HEK293 (cell line): ENCODE results near the gene ITPRID2.

Source experiments
- CTCF ChIA-PET: fragments of 350-600 bp; formaldehyde crosslinking; extraction: SDS; loops from one replicate; lab custom pipeline; 2021; ENCODE audit warnings: antibody characterized with exemption; lab: Yijun Ruan, JAX
- POLR2A ChIA-PET: fragments of 300-600 bp; formaldehyde crosslinking; extraction: SDS; loops from one replicate; lab custom pipeline; 2020; ENCODE audit warnings: antibody characterized with exemption, inconsistent platforms; lab: Yijun Ruan, JAX
- H3K27ac ChIP-seq: fragments of 200-500 bp; sonication (Bioruptor generic); 2 replicates; pipeline ENCODE4 v1.5.1; 2014; ENCODE audit warnings: low read depth, low read length, control low read depth, inconsistent platforms; ENCODE audit errors: extremely low read depth
- H3K36me3 ChIP-seq, 2 experiments: fragments of 200-500 bp in 1 of 2; sonication (Bioruptor generic) in 1 of 2; 1 replicate in 1 of 2; 2 replicates in 1 of 2; pipeline ENCODE4 v1.5.1; 2014 to 2017; ENCODE audit warnings: inconsistent platforms in 2 of 2, low read length in 2 of 2; ENCODE audit not compliant: control insufficient read depth in 2 of 2, insufficient read depth in 1 of 2
- H3K4me1 ChIP-seq: fragments of 200-500 bp; sonication (Bioruptor generic); 2 replicates; pipeline ENCODE4 v1.5.1; 2014; ENCODE audit warnings: mild to moderate bottlenecking, low read length, inconsistent platforms; ENCODE audit not compliant: control insufficient read depth, insufficient read depth
- H3K4me3 ChIP-seq: 2 replicates; pipeline ENCODE4 v1.5.1; 2011; ENCODE audit warnings: low read depth, mild to moderate bottlenecking, control low read depth, low read length, moderate library complexity
- H3K9me3 ChIP-seq: fragments of 200-500 bp; sonication (Bioruptor generic); 2 replicates; pipeline ENCODE4 v1.5.1; 2014; ENCODE audit warnings: low read depth, low read length, inconsistent platforms; ENCODE audit not compliant: control insufficient read depth, insufficient read depth
- BCL11A ChIP-seq: fragments of 450-650 bp; formaldehyde crosslinking; IDR thresholded peaks from 2 replicates; pipeline ENCODE4 v1.5.1; 2016; ENCODE audit warnings: low read depth, missing biosample characterization, missing genetic modification characterization
- WT1 ChIP-seq: fragments of 450-650 bp; formaldehyde crosslinking; IDR thresholded peaks from 2 replicates; pipeline ENCODE4 v1.5.1; 2016; ENCODE audit warnings: missing biosample characterization, missing genetic modification characterization
- ZBTB17 ChIP-seq: fragments of 450-650 bp; formaldehyde crosslinking; IDR thresholded peaks from 2 replicates; pipeline ENCODE4 v1.5.1; 2016; ENCODE audit warnings: missing biosample characterization, missing genetic modification characterization
- ZNF175 ChIP-seq: fragments of 450-650 bp; formaldehyde crosslinking; IDR thresholded peaks from 2 replicates; pipeline ENCODE4 v1.5.1; 2016; ENCODE audit warnings: missing biosample characterization, missing genetic modification characterization
- ZNF24 ChIP-seq: fragments of 450-650 bp; formaldehyde crosslinking; IDR thresholded peaks from 2 replicates; pipeline ENCODE4 v1.5.1; 2016; ENCODE audit warnings: missing biosample characterization, missing genetic modification characterization
- ZNF292 ChIP-seq: fragments of 450-650 bp; formaldehyde crosslinking; IDR thresholded peaks from 2 replicates; pipeline ENCODE4 v1.5.1; 2016; ENCODE audit warnings: low read depth, missing biosample characterization, missing genetic modification characterization, borderline replicate concordance
- ZNF335 ChIP-seq: fragments of 450-650 bp; formaldehyde crosslinking; conservative IDR thresholded peaks from 2 replicates; pipeline ENCODE4 v1.5.1; 2016; ENCODE audit warnings: missing biosample characterization, missing genetic modification characterization
- ZNF626 ChIP-seq: fragments of 450-650 bp; sonication (Bioruptor Pico); formaldehyde crosslinking; IDR thresholded peaks from 2 replicates; pipeline ENCODE4 v1.5.1; 2018; ENCODE audit warnings: missing biosample characterization, missing genetic modification characterization, inconsistent platforms
- ZNF670 ChIP-seq: fragments of 450-650 bp; formaldehyde crosslinking; IDR thresholded peaks from 2 replicates; pipeline ENCODE4 v1.5.1; 2016; ENCODE audit warnings: missing biosample characterization, missing genetic modification characterization, low read depth
- ZNF707 ChIP-seq: fragments of 450-650 bp; formaldehyde crosslinking; IDR thresholded peaks from 2 replicates; pipeline ENCODE4 v1.5.1; 2016; ENCODE audit warnings: missing biosample characterization, missing genetic modification characterization
- ZNF768 ChIP-seq: fragments of 450-650 bp; formaldehyde crosslinking; IDR thresholded peaks from 2 replicates; pipeline ENCODE4 v1.5.1; 2018; ENCODE audit warnings: missing biosample characterization, mild to moderate bottlenecking, missing genetic modification characterization
- TF ChIP-seq, protein P1 (sequence below): fragments of 450-650 bp; formaldehyde crosslinking; optimal IDR thresholded peaks from 2 replicates; pipeline ENCODE3; 2016; ENCODE audit warnings: missing biosample characterization, mild to moderate bottlenecking, missing genetic modification characterization
- TF ChIP-seq, protein P2 (sequence below): fragments of 450-650 bp; formaldehyde crosslinking; IDR thresholded peaks from 2 replicates; pipeline ENCODE4 v1.5.1; 2016; ENCODE audit warnings: missing biosample characterization, missing genetic modification characterization

Gene ITPRID2

DNA sequence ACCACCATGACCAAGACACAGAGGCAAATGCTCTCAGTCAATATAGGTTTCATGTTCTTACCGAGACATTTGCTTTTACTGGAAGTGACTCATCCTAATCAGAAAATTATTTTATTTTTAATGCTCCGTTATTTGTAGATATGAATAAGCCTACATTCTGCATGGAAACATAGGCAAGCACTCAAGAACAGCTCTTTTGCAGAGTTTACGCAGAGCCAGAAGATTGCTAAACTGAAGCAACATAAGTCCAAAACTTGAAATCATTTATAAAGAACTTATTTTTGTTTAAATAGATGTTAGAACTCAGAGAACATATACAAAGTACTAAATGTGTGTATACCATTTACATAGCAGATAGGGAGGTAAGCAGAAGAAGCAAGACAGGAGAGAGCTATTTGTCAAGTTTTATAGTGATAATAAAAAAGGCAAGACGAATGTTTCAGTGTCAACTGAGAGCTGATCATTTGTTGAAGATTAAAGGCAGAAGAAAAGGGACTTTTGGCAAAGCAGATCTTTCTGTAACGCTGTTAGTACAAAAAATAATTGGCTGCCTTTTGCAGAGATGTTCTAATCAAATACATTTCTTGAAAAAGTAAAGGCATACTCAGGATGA is 81.7 kb downstream of the ITPRID2 start:
- Histone ChIP-seq H3K4me3 (no peak overlapping the region), H3K27ac (no peak overlapping the region), H3K36me3 (no peaks in the 10 kb centered on the region), H3K4me1 (no peaks in the 10 kb centered on the region), H3K9me3 (no peaks in the 10 kb centered on the region)
- POLR2A ChIA-PET: no interaction called here
- CTCF ChIA-PET: interaction anchor here (0.5 to 0.7 kb wide), 2 partner anchors 19 kb away, joined by 3 read pairs; no protein-coding TSS in a partner anchor
- TF ChIP-seq ZNF24 (tag by site-specific recombination): no peak
- no peak for TF ChIP-seq ZNF335 (tag by site-specific recombination)
- TF ChIP-seq, protein P1, sequence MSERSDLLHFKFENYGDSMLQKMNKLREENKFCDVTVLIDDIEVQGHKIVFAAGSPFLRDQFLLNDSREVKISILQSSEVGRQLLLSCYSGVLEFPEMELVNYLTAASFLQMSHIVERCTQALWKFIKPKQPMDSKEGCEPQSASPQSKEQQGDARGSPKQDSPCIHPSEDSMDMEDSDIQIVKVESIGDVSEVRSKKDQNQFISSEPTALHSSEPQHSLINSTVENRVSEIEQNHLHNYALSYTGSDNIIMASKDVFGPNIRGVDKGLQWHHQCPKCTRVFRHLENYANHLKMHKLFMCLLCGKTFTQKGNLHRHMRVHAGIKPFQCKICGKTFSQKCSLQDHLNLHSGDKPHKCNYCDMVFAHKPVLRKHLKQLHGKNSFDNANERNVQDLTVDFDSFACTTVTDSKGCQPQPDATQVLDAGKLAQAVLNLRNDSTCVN (tag by site-specific recombination): no peak
- TF ChIP-seq BCL11A: no peak
- TF ChIP-seq WT1 (tag by site-specific recombination): no peak
- TF ChIP-seq ZNF707 (tag by site-specific recombination): no peak

DNA sequence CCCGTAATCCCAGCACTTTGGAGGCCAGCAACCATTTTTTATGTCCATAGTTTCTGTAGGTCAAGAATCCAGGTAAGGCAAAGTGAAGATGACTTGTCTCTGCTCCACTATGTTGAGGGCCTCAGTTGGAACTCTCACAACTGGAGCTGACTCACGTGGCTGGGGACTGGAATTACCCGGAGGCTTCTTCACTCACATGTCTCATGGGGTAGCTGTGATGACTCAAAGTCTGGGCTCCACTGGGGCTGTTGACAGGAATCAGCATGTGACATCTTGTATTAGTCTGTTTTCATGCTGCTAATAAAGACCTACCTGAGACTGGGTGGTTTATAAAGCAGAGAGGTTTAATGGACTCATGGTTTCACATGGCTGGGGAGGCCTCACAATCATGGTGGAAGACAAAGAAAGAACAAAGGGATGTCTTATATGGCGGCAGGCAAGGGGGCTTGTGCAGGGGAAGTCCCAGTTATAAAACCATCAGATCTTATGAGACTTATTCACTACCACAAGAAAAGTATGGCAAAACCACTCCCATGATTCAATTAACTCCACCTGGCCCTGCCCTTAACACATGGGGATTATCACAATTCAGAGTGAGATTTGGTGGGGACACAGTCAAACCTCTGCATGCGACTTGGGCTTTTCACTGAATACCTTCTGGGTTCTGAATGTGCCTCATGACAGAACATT is 86.3 kb downstream of the ITPRID2 start:
- POLR2A ChIA-PET: no interaction called here
- Histone ChIP-seq H3K4me1 (no peaks in the 10 kb centered on the region), H3K27ac (no peak overlapping the region), H3K36me3 (no peaks in the 10 kb centered on the region), H3K4me3 (no peak overlapping the region), H3K9me3 (no peaks in the 10 kb centered on the region)
- CTCF ChIA-PET: interaction anchor here (0.5 to 1.4 kb wide), 2 partner anchors 10 to 24 kb away, joined by 3 read pairs; no protein-coding TSS in a partner anchor
- TF ChIP-seq ZNF670 (tag by site-specific recombination) (no peak), ZNF768 (tag by site-specific recombination) (no peak), ZNF626 (tag by site-specific recombination) (no peak), ZNF292 (tag by site-specific recombination) (no peak), ZNF175 (tag by site-specific recombination) (no peak)
- TF ChIP-seq, protein P2, sequence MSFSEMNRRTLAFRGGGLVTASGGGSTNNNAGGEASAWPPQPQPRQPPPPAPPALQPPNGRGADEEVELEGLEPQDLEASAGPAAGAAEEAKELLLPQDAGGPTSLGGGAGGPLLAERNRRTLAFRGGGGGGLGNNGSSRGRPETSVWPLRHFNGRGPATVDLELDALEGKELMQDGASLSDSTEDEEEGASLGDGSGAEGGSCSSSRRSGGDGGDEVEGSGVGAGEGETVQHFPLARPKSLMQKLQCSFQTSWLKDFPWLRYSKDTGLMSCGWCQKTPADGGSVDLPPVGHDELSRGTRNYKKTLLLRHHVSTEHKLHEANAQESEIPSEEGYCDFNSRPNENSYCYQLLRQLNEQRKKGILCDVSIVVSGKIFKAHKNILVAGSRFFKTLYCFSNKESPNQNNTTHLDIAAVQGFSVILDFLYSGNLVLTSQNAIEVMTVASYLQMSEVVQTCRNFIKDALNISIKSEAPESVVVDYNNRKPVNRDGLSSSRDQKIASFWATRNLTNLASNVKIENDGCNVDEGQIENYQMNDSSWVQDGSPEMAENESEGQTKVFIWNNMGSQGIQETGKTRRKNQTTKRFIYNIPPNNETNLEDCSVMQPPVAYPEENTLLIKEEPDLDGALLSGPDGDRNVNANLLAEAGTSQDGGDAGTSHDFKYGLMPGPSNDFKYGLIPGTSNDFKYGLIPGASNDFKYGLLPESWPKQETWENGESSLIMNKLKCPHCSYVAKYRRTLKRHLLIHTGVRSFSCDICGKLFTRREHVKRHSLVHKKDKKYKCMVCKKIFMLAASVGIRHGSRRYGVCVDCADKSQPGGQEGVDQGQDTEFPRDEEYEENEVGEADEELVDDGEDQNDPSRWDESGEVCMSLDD: no peak

DNA sequence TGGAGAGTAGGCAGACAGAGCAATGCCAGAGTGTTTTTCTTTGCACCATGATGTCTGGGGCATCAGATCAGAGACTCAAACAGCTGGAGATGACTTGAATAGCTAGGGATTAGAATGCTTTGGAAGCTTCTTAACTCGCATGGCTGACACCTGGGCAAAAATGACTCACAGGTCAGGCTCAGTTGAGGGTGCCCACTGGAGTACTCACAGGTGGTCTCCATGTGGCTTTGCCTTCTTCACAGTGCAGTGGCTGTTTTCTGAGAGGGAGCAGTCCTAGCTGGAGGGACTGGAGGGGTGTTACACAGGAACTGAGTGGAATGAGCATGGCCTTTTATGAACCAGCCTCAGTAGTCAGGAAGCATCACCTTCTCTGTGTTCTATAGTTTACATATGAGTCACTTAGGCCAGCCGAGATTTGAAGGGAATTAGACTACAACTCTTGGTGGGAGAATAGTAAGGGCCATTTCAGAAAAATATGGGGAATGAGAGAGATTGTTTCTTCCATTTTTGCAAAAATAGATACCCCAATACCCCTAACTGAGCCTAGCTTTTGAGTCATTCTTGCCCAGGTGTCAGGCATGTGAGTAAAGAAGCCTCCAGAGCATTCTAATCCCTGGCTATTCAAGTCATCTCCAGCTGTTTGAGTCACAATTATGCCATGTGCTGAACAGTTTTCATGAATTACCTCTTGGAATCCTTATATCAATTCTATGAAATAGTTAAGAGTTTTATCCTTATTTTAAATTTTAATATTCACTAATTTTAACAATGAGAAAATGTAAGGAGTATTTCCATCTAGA is 87.0 kb downstream of the ITPRID2 start:
- H3K36me3 ChIP-seq: no peaks in the 10 kb centered on the region
- H3K9me3 ChIP-seq: no peaks in the 10 kb centered on the region
- H3K4me1 ChIP-seq: no peaks in the 10 kb centered on the region
- ChIA-PET CTCF (interaction anchor here (1.4 kb wide), 1 partner anchor 25 kb away, joined by 3 read pairs; no protein-coding TSS in a partner anchor), POLR2A (no interaction called here)
- no peak overlapping the region for H3K4me3 ChIP-seq
- no peak overlapping the region for H3K27ac ChIP-seq
- no peak for TF ChIP-seq ZBTB17 (tag by site-specific recombination)
